Left ventricle myocardium superior (tissue), 1 donor: Measurements from ENCODE around the gene APBA1. TPM values are rescaled to one million over a fixed set of nuclear protein-coding genes. Genes with fewer than 3 reads are reported as not detected.

ENCODE experiments used
- ATAC-seq: fragments of 200-7000 bp; cut with Tn5 transposase; one replicate; pipeline ENCODE4 v1.9.1; 2020; ENCODE audit warnings: mild to moderate bottlenecking, moderate library complexity
- DNase-seq: peaks from one replicate; pipeline ENCODE4 v3.0.0-alpha.2; 2020
- intact Hi-C: fragments of 100-400 bp; cut with micrococcal nuclease; formaldehyde crosslinking; loops from one replicate; pipeline ENCODE4 v1.11.0; 2022
- long read RNA-seq: library from polyadenylated mRNA; unstranded; transcript quantifications from one replicate; pipeline ENCODE4 v2.0.0, GENCODE V29; 2021
- total RNA-seq: library from RNA; stranded (reverse); fragmentation: NEBNext Ultra II Directional; extraction: Animal tissue kit (Norgen Biotek cat#: 25700); gene quantifications from one replicate; pipeline ENCODE4 v1.2.1, GENCODE V29; 2021
- donor health status: DM: no; HTN: yes; CAD: no; lungs with severe emphysema.

The APBA1 gene
- total RNA-seq: 1.7 TPM
- long read RNA-seq, partial matches to known transcripts: 0 of 1 reads
- long read RNA-seq, other reads (novel, unspliced or antisense): 1 of 1 reads

- ATAC-seq: peak; percentile 90
- intact Hi-C loops: loop anchor here (10.0 kb wide), 1 partner anchor 83 kb away; no protein-coding TSS in a partner anchor
- DNase-seq: peak; percentile 90
These were observed at the start of gene APBA1 for GRCh38 chr9:69671879-69672595. Gene APBA1 (minus strand): TSS chr9:69672371.

- intact Hi-C loops: no loop called here
- ATAC-seq (no peak), DNase-seq (no peak)
These were observed 47.8 kb upstream of the APBA1 start for GRCh38 chr9:69719983-69720382.

GRCh38 chr9:69719367-69719766, 47.2 kb upstream of the APBA1 start:
- DNase-seq (no peak), ATAC-seq (no peak)
- intact Hi-C loops: no loop called here

- ATAC-seq: no peak
- no peak for DNase-seq
- intact Hi-C loops: no loop called here
These were observed 46.0 kb upstream of the APBA1 start for GRCh38 chr9:69718218-69718617.

GRCh38 chr9:69715825-69716224, 43.7 kb upstream of the APBA1 start:
- no peak for ATAC-seq
- DNase-seq: no peak
- intact Hi-C loops: no loop called here

- no peak for ATAC-seq
- intact Hi-C loops: no loop called here
- DNase-seq: no peak
These were observed 42.9 kb upstream of the APBA1 start for GRCh38 chr9:69715096-69715495.

GRCh38 chr9:69697475-69697874, 25.3 kb upstream of the APBA1 start:
- DNase-seq (no peak), ATAC-seq (no peak)
- intact Hi-C loops: no loop called here

- DNase-seq (no peak), ATAC-seq (no peak)
- intact Hi-C loops: no loop called here
These were observed 24.6 kb upstream of the APBA1 start for GRCh38 chr9:69696802-69697201.

GRCh38 chr9:69689991-69690538, 17.9 kb upstream of the APBA1 start:
- no peak for DNase-seq
- intact Hi-C loops: no loop called here
- no peak for ATAC-seq

- DNase-seq (no peak), ATAC-seq (no peak)
- intact Hi-C loops: no loop called here
These were observed 11.8 kb upstream of the APBA1 start for GRCh38 chr9:69683927-69684326.

- DNase-seq: no peak
- ATAC-seq: no peak
- intact Hi-C loops: loop anchor here (10.0 kb wide), 1 partner anchor 76 kb away; no protein-coding TSS in a partner anchor
These were observed 6.8 kb upstream of the APBA1 start for GRCh38 chr9:69678843-69679538.

- intact Hi-C loops: loop anchor here (10.0 kb wide), 1 partner anchor 77 kb away; no protein-coding TSS in a partner anchor
- ATAC-seq: no peak
These were observed 5.8 kb upstream of the APBA1 start for GRCh38 chr9:69677931-69678330.

GRCh38 chr9:69675563-69675962, 3.4 kb upstream of the APBA1 start:
- DNase-seq (no peak), ATAC-seq (no peak)
- intact Hi-C loops: loop anchor here (10.0 kb wide), 1 partner anchor 79 kb away; no protein-coding TSS in a partner anchor

More at GRCh38 chr9:69677931-69678330, 5.8 kb upstream of the APBA1 start:
- no peak for DNase-seq

- DNase-seq (no peak), ATAC-seq (no peak)
- intact Hi-C loops: loop anchor here (10.0 kb wide), 1 partner anchor 80 kb away; no protein-coding TSS in a partner anchor
These were observed 2.7 kb upstream of the APBA1 start for GRCh38 chr9:69674716-69675438.

- intact Hi-C loops: loop anchor here (10.0 kb wide), 1 partner anchor 81 kb away; no protein-coding TSS in a partner anchor
- ATAC-seq: no peak
- no peak for DNase-seq
These were observed 2.0 kb upstream of the APBA1 start for GRCh38 chr9:69674112-69674685.

GRCh38 chr9:69673311-69673640, 1.1 kb upstream of the APBA1 start:
- DNase-seq: no peak
- ATAC-seq: no peak
- intact Hi-C loops: loop anchor here (10.0 kb wide), 1 partner anchor 82 kb away; no protein-coding TSS in a partner anchor

- DNase-seq (peak; percentile 90), ATAC-seq (peak; percentile 90)
- intact Hi-C loops: loop anchor here (10.0 kb wide), 1 partner anchor 82 kb away; no protein-coding TSS in a partner anchor
These were observed 582 bp upstream of the APBA1 start for GRCh38 chr9:69672596-69673310.

- DNase-seq (no peak), ATAC-seq (peak; percentile 26)
- intact Hi-C loops: loop anchor here (10.0 kb wide), 1 partner anchor 83 kb away; no protein-coding TSS in a partner anchor
These were observed 776 bp downstream of the APBA1 start for GRCh38 chr9:69671311-69671878.
